GM18907 (cell line): Measurements from ENCODE around the gene DACT3.

Experiments used
- ATAC-seq: cut with Tn5 transposase; IDR thresholded peaks from one replicate; pipeline ENCODE4 v1.9.1; 2021; ENCODE audit warnings: mild to moderate bottlenecking, moderate library complexity; ENCODE audit not compliant: unreplicated experiment

DACT3 gene

DNA sequence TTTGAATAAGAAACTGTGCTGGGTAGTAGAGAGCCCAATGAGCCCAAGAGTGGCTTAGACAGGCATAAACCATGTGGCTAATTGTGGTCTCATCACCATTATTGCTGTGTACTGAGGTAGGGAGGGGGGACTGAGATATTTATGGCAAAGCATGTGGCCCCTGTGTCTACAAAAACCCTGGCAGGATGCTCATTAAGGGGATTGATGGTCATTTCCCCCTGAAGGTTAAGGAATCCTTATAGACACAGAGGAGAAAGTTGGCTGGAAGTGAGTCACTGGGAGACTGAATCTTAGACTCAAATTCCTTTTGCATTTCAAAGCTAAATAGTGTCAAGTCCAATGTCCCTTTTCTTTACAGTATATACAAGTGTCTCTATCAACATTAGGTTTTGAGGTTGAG lies 9.8 kb upstream of the DACT3 start:
- no peak for ATAC-seq

GRCh38 chr19:46668662-46669061 lies 7.7 kb upstream of the DACT3 start:
- no peak for ATAC-seq

- no peak for ATAC-seq
Observed at GRCh38 chr19:46665072-46665471, 4.1 kb upstream of the DACT3 start.

- ATAC-seq = peak; percentile 28
Observed at GRCh38 chr19:46661735-46662592, 982 bp upstream of the DACT3 start.

DNA sequence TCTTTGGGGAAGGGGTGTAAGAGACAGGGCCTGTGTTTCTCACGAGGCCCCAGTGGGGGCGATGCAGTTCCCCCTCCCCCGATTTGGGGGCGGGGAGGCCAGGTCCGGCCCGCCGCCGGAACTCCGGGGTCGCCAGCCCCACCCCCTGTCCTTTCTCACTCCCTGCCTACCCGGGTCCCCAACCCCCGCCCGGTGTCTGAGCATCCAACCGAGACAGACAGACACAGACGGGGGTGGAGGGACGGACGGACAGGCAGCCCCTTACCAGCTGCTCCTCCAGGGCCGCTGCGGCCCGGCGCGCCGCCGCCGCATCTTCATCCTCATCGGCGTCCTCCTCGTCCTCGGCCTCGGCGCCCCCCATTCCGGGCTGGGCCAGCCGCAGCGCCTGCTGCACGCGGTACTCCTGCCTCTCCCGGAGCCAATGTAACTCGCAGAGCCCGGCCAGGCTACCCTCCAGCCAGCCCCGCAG lies 397 bp downstream of the DACT3 start:
- ATAC-seq = no peak

GRCh38 chr19:46660008-46660517 lies 919 bp downstream of the DACT3 start:
- no peak for ATAC-seq

DNA sequence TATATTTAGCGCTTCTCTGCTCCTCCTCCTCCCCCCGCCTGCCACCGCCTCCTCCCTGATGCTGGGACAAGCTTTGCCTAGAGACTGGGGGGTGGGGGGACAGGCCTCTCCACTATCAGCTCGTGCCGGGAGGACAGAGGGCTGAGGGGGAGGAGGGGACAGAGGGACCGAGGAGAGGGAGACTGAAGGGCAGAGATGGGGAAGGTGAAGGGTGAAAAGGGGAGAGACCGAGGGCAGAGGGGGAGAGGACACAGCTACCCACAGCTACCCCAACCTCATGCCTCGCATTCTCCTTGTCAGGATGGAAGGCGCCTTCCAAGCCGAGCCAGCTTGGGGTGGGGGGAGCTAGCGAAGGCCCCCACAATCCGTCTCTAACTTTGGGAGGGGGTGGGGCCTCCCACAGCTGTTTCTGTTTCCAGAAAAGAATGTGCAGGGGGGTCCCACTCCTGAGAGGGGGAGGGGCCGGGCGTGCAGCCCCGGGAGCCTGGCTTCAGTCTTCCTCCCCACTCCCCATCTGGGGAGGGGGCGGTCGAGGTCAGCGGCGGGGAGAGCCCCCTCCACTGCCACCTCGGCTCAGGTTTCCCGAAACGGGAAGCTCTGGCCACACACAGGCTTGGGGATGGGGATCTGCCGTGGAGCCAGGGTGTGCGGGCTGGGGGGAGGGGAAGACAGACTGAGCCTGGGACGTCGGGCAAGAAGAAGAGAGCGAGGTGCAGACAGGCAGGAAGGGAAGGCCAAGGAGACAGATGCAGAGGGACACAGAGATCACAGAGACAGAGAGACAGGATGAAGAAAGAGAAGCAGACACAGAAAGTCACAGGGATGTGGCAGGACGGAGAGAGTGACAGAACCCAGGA lies 1.6 kb downstream of the DACT3 start:
- ATAC-seq = no peak

DNA sequence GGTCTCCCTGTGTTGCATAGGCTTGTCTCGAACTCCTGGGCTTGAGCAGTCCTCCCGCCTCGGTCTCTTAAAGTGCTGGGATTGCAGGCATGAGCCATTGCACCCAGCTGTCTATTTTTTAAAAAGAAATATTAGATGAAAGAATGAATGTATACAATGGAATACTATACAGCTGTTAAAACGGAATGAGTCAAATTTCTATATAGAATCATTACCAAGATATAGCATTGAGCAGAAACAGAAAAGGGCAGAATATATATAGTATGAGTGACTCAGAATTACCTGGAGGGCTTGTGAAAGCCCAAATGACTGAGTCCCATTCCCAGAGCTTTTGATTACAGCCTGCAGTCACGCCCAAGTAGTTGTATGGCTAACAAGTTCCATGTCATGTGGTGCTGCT lies 4.4 kb downstream of the DACT3 start:
- no peak for ATAC-seq

GRCh38 chr19:46654621-46655152 lies 6.3 kb downstream of the DACT3 start:
- ATAC-seq = no peak

DNA sequence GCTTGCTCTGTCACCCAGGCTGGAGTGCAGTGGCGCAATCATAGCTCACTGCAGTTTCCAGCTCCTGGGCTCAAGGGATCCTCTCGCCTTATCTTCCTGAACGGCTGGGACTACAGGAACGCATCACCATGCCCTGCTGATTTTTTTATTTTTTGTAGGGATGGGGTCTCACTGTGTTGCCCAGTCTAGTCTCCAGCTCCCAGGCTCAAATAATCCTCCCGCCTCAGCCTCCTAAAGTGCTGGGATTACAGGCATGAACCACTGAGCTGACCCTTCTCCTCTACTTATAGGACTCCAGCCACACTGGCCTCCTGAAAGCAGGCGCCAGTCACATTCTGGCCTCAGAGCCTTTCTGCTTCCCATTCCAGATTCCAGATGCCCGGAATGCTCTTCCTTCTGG lies 10.5 kb downstream of the DACT3 start:
- no peak for ATAC-seq

DNA sequence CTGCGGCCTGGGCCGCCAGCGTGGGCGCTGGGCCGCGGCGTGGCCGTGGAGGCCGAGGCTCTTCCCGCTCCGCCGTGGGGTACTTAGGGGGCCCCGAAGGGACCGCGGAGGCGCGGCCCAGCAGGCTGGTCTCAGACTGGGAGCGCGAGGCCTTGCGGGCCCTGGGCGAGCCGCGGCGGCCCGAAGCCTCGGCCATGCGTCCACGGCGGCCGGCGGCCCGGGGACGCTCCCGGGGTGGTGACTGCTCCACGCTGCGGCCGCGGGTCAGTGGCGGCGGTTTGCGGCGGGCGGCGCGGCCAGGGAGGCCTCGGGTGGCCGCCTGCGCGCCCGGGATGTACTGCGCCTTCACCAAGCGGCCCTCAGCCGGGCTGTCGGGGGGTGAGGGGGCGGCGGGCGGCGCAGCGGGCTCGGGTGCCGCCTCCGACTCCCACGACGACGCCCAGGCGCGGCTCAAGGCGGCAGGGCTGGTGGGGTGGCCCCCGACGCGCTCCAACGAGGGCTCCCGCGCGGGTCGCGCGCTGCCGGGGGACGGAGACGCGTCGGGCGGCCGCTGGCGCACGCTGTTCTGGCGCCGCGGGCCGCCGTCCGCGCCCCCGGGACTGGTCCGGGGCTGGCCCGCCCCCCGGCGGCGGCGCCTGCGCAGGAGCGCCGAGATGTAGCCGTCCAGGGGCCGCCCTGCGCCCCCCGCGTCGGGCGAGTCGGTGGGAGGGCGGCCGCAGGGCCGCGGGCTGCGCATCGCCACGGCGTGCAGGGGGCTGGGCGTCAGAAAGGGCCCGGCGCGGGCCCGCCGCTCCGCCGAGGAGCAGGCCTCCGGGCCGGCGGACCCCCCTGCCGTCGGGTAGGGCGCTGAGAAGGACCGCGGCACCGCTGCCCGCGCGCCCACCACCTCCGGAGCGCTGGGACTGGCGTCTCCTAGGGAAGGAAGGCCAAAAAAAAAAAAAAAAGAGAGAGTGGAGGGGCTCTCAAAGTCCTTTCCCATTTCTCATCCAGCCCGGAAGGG lies 11.7 kb downstream of the DACT3 start:
- ATAC-seq = no peak

DNA sequence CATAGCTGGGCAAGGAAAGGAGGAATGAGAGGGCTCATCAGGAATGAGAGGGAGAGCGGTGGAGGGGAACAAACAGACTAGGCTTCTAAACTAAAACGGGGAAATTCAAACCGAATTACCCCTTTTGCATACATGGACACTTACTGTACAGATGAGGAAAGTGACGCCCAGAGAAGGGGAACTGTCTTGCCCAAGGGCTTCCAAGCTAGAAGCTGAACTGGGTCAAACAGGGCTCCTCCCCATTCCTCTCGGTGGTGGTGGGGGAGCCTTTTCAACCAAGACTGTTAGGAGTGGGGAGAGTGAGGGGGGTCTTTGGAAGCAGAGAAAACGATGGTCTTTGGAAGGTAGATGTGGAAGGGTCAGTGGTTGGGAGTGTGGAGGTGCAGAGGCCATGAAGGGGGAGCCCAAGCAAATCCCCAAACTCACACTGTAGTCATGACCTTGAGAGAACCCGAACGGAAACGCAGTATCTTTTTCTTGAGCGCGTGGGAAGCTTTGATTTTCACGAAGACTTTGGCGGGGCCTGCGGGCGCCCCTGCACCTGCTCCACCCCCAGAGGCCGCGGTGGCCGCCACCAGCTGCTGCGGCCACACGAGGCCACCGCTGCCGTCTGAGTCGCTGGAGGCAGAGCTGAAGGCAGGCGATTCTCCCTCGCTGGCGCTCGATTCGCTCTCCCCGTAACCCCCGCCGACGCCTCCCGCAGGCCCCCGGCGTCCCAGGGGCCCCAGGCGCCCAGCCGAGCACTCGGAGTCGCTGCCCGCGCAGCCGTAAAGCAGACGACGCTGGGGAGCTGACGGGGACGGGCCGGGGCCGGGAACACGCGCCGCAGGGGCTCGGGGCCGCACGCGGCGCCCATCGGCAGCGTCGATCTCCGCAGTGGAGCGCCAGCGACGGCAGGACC lies 12.7 kb downstream of the DACT3 start:
- ATAC-seq = no peak

- no peak for ATAC-seq
Observed at GRCh38 chr19:46646402-46646801, 14.6 kb downstream of the DACT3 start.

DNA sequence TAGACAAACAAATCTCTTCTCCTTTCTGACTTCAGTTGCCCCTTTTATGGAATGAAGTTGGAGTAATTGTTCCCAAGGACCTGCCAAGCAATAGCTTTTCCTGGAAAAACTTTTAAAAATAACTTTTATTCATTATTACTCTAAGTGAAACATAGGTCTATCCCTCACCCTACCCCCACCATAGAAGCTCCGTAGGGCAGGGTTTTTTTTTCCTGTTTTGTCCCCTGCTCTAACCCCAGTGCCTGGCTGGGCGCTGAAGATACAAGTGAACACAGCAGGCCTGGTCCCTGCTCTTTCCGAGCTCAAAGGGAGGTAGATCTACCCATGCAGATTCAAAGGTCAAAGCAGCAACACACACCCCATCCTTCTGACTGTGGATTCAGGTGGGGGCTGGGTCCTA lies 16.3 kb downstream of the DACT3 start:
- no peak for ATAC-seq

GRCh38 chr19:46640656-46641055 lies 20.3 kb downstream of the DACT3 start:
- ATAC-seq = no peak

GRCh38 chr19:46639358-46640182 lies 21.4 kb downstream of the DACT3 start:
- ATAC-seq = no peak

- no peak for ATAC-seq
Observed at GRCh38 chr19:46637224-46637623, 23.8 kb downstream of the DACT3 start.
